Measurements from ENCODE around the gene PRR7. TPM values are rescaled to one million over a fixed set of nuclear protein-coding genes. Genes with fewer than 3 reads are reported as not detected.

PRR7 gene
- polyA plus RNA-seq, 3 donors: 1.8 to 17.4 (median 2.1) TPM

GRCh38 chr5:177486256-177486655 is 39.6 kb downstream of the PRR7 start:
- Histone ChIP-seq H3K9ac (ENCODE audit: insufficient read depth, low read length, poor library complexity, severe bottlenecking) (no peak overlapping the region), H4K20me1 (ENCODE audit: insufficient read depth, low read length) (peaks cover 48% of the 10 kb centered on the region), H3K79me2 (ENCODE audit: insufficient read depth, low read length) (no peaks in the 10 kb centered on the region), H2AFZ (ENCODE audit: insufficient read depth, low read depth, low read length, poor library complexity, severe bottlenecking) (no peak overlapping the region), H3K27me3 (ENCODE audit: control insufficient read depth in 2 of 2, insufficient read depth in 2 of 2, low read length in 2 of 2) (peaks cover 0 to 3% of the 10 kb centered on the region in 2 donors), H3K4me1 (ENCODE audit: control insufficient read depth in 1 of 2, insufficient read depth in 2 of 2, low read length in 2 of 2) (peaks cover 9 to 10% of the 10 kb centered on the region in 2 donors), H3K4me3 (replicated peaks in 1 of 3; ENCODE audit: low read depth in 2 of 3, low read length in 3 of 3) (no peak overlapping the region), H3K27ac (ENCODE audit: low read depth in 1 of 2, low read length in 2 of 2) (no peak overlapping the region), H3K9me3 (replicated peaks in 1 of 2; ENCODE audit: control insufficient read depth in 1 of 2, insufficient read depth in 1 of 2, low read length in 2 of 2) (no peaks in the 10 kb centered on the region), H3K36me3 (replicated peaks in 1 of 2; ENCODE audit: control insufficient read depth in 1 of 2, insufficient read depth in 2 of 2, low read length in 2 of 2) (peaks cover 53 to 87% of the 10 kb centered on the region in 2 donors), H3K4me2 (replicated peaks; ENCODE audit: extremely low read depth, low read length, poor library complexity, severe bottlenecking) (no peak overlapping the region)
- Mint-ChIP-seq H3K4me1 (peaks cover 13% of the 10 kb centered on the region), H3K36me3 (peaks cover 85 to 96% of the 10 kb centered on the region in 2 donors), H3K9me3 (peaks cover 0 to 10% (median 1%) of the 10 kb centered on the region in 7 donors), H3K4me3 (peak overlapping the region in 1 of 2 donors; percentile 53), H3K27me3 (ENCODE audit: low read depth in 3 of 3) (peaks cover 13 to 30% (median 15%) of the 10 kb centered on the region in 3 donors), H3K27ac (no peak overlapping the region)
- intact Hi-C loops (cut with micrococcal nuclease): no loop called here
- no peak for TF ChIP-seq CTCF (IDR thresholded peaks at IDR 0.05)
- DNase-seq: no peak
- WGBS (ENCODE audit: insufficient coverage): no CpG with 5 or more reads among the region's 3 CpGs

GRCh38 chr5:177487144-177487543 is 40.5 kb downstream of the PRR7 start:
- H3K4me2 ChIP-seq (replicated peaks; ENCODE audit: extremely low read depth, low read length, poor library complexity, severe bottlenecking): no peak overlapping the region
- H3K4me1 Mint-ChIP-seq: peaks cover 14% of the 10 kb centered on the region
- no peak overlapping the region for H3K27ac ChIP-seq (ENCODE audit: low read depth in 1 of 2, low read length in 2 of 2)
- intact Hi-C loops (cut with micrococcal nuclease): no loop called here
- H3K27me3 Mint-ChIP-seq (ENCODE audit: low read depth in 3 of 3): peaks cover 13 to 27% (median 15%) of the 10 kb centered on the region in 3 donors
- TF ChIP-seq CTCF (IDR thresholded peaks at IDR 0.05): no peak
- H3K36me3 Mint-ChIP-seq: peaks cover 83 to 96% of the 10 kb centered on the region in 2 donors
- H3K4me1 ChIP-seq (ENCODE audit: control insufficient read depth in 1 of 2, insufficient read depth in 2 of 2, low read length in 2 of 2): peaks cover 11 to 15% of the 10 kb centered on the region in 2 donors
- no peak overlapping the region for H3K4me3 ChIP-seq (replicated peaks in 1 of 3; ENCODE audit: low read depth in 2 of 3, low read length in 3 of 3)
- peak overlapping the region in 1 of 2 donors; percentile 60 for H3K4me3 Mint-ChIP-seq
- no peak overlapping the region for H2AFZ ChIP-seq (ENCODE audit: insufficient read depth, low read depth, low read length, poor library complexity, severe bottlenecking)
- peaks cover 0 to 10% (median 2%) of the 10 kb centered on the region in 7 donors for H3K9me3 Mint-ChIP-seq
- no peaks in the 10 kb centered on the region for H3K9me3 ChIP-seq (replicated peaks in 1 of 2; ENCODE audit: control insufficient read depth in 1 of 2, insufficient read depth in 1 of 2, low read length in 2 of 2)
- H3K27ac Mint-ChIP-seq: peak overlapping the region in 1 of 7 donors; percentile 62
- H3K79me2 ChIP-seq (ENCODE audit: insufficient read depth, low read length): no peaks in the 10 kb centered on the region
- no peak for DNase-seq
- WGBS (ENCODE audit: insufficient coverage): 97% methylated on average over 5 of the region's 8 CpGs
- peaks cover 0 to 3% of the 10 kb centered on the region in 2 donors for H3K27me3 ChIP-seq (ENCODE audit: control insufficient read depth in 2 of 2, insufficient read depth in 2 of 2, low read length in 2 of 2)
- no peak overlapping the region for H3K9ac ChIP-seq (ENCODE audit: insufficient read depth, low read length, poor library complexity, severe bottlenecking)
- H4K20me1 ChIP-seq (ENCODE audit: insufficient read depth, low read length): peaks cover 48% of the 10 kb centered on the region
- H3K36me3 ChIP-seq (replicated peaks in 1 of 2; ENCODE audit: control insufficient read depth in 1 of 2, insufficient read depth in 2 of 2, low read length in 2 of 2): peaks cover 50 to 85% of the 10 kb centered on the region in 2 donors
